NCI-H2029 (cell line): ENCODE data around the gene DIPK1A.
"Not testable (repeated sequence)": the region's sequence is repeated elsewhere in the genome, so short reads cannot be mapped to it uniquely, and the experiment has no call there.

ENCODE experiments used
- DNase-seq: peaks from one replicate; lab custom pipeline; 2025; lab: John Stamatoyannopoulos, UW

The DIPK1A gene

GRCh38 chr1:92980732-92981647 is 19.7 kb upstream of the DIPK1A start:
- no peak for DNase-seq

GRCh38 chr1:92975551-92976232 is 14.4 kb upstream of the DIPK1A start:
- DNase-seq, result no peak

GRCh38 chr1:92974112-92974511 is 12.8 kb upstream of the DIPK1A start:
- DNase-seq, result not testable (repeated sequence)

- DNase-seq, result no peak
These were observed 12.1 kb upstream of the DIPK1A start for GRCh38 chr1:92973203-92973897.

GRCh38 chr1:92972409-92973129 is 11.3 kb upstream of the DIPK1A start:
- DNase-seq, result no peak

GRCh38 chr1:92971932-92972331 is 10.7 kb upstream of the DIPK1A start:
- not testable (repeated sequence) for DNase-seq

- DNase-seq, result no peak
These were observed 9.9 kb upstream of the DIPK1A start for GRCh38 chr1:92970990-92971689.

GRCh38 chr1:92969517-92969916 is 8.3 kb upstream of the DIPK1A start:
- no peak for DNase-seq

- DNase-seq, result no peak
These were observed 7.1 kb upstream of the DIPK1A start for GRCh38 chr1:92968138-92969032.

- no peak for DNase-seq
These were observed 3.7 kb upstream of the DIPK1A start for GRCh38 chr1:92964998-92965397.

- no peak for DNase-seq
These were observed 3.1 kb upstream of the DIPK1A start for GRCh38 chr1:92964316-92964715.

- no peak for DNase-seq
These were observed 862 bp upstream of the DIPK1A start for GRCh38 chr1:92961896-92962752.

- DNase-seq, result peak; percentile 81
These were observed 699 bp downstream of the DIPK1A start for GRCh38 chr1:92960395-92961130.

GRCh38 chr1:92958203-92958970 is 2.9 kb downstream of the DIPK1A start:
- no peak for DNase-seq

GRCh38 chr1:92957030-92957734 is 4.1 kb downstream of the DIPK1A start:
- DNase-seq, result no peak

GRCh38 chr1:92956254-92957029 is 4.8 kb downstream of the DIPK1A start:
- no peak for DNase-seq
